ENCODE data around the gene CLDN2.

- TF ChIP-seq GATA2 (IDR thresholded peaks at IDR 0.05; ENCODE audit: low read depth, low read length), result no peak
- TF ChIP-seq GATA3 (IDR thresholded peaks at IDR 0.05; ENCODE audit: low read depth, low read length), result no peak
Observed at GRCh38 chrX:106875151-106875550, 45.1 kb upstream of the CLDN2 start.

All from SH-SY5Y (cell line).